CD4-positive, alpha-beta T cell treated with Interleukin-15 for 4 hours (primary cell): ENCODE results near the gene CHAT.

Experiments used
- DNase-seq: peaks from one replicate; pipeline ENCODE4 v3.0.0-alpha.2; 2020; ENCODE audit warnings: low spot score

CHAT gene

GRCh38 chr10:49631975-49632374, 18.1 kb downstream of the CHAT start:
- no peak for DNase-seq

- DNase-seq: no peak
These were observed 18.8 kb downstream of the CHAT start for GRCh38 chr10:49632406-49633317.

GRCh38 chr10:49633327-49634068, 19.7 kb downstream of the CHAT start:
- no peak for DNase-seq

- no peak for DNase-seq
These were observed 20.3 kb downstream of the CHAT start for GRCh38 chr10:49634069-49634660.

- DNase-seq: no peak
These were observed 28.5 kb downstream of the CHAT start for GRCh38 chr10:49642311-49642710.

- no peak for DNase-seq
These were observed 29.6 kb downstream of the CHAT start for GRCh38 chr10:49643241-49644034.

- DNase-seq: no peak
These were observed 30.3 kb downstream of the CHAT start for GRCh38 chr10:49644035-49644646.

GRCh38 chr10:49645417-49645816, 31.6 kb downstream of the CHAT start:
- no peak for DNase-seq

- DNase-seq: no peak
These were observed 32.3 kb downstream of the CHAT start for GRCh38 chr10:49645871-49646870.

- no peak for DNase-seq
These were observed 33.7 kb downstream of the CHAT start for GRCh38 chr10:49647554-49647953.

GRCh38 chr10:49647985-49648795, 34.4 kb downstream of the CHAT start:
- no peak for DNase-seq

- DNase-seq: no peak
These were observed 35.5 kb downstream of the CHAT start for GRCh38 chr10:49649294-49649693.

GRCh38 chr10:49649936-49650723, 36.3 kb downstream of the CHAT start:
- no peak for DNase-seq

GRCh38 chr10:49650724-49651034, 36.8 kb downstream of the CHAT start:
- no peak for DNase-seq

- DNase-seq: no peak
These were observed 37.4 kb downstream of the CHAT start for GRCh38 chr10:49651039-49651835.

- no peak for DNase-seq
These were observed 38.1 kb downstream of the CHAT start for GRCh38 chr10:49651917-49652316.

GRCh38 chr10:49652421-49653272, 38.8 kb downstream of the CHAT start:
- no peak for DNase-seq
